Activated CD8-positive, alpha-beta memory T cell treated with anti-CD3 and anti-CD28 coated beads, Interleukin-2, amount 50 U/mL, for 4 hours (primary cell): Measurements from ENCODE around the gene HOXB5.

Source experiments
- DNase-seq: peaks from one replicate; pipeline ENCODE4 v3.0.0-alpha.2; 2020

HOXB5 gene

DNA sequence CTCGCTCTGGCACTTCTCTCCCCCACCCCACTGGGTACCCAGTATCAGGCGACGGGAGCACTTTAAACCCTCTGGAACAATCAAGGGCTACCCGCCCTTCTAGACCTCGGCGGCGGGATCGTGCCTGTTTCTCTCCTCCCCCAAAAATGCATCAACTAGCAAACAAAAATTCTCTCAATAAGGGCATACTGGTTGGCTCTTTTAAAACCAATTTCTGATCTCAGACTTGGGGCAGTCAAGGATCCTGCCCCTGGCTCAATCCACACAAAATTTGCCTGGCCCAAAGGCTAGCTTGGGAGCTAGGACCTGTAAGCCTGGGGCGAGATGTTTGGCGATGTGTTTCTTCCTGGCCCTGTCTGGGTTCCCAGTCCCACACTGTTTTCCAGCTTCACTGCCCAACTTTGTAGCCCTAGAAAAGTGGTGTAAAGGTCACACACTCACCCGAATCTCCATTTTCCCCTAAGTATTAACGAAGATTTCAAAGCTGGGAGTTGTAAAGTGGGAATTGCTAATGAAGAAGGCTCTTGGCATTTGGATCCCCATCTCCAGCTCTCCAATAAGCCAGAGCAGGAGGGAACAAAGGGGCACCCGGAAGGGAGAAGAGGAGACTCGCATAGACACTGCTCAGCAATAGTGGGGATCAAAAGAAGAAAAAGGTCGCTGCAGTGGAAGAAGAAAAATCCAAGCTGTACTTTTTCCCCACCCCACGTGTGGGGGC lies 34.3 kb downstream of the HOXB5 start:
- DNase-seq, result no peak

DNA sequence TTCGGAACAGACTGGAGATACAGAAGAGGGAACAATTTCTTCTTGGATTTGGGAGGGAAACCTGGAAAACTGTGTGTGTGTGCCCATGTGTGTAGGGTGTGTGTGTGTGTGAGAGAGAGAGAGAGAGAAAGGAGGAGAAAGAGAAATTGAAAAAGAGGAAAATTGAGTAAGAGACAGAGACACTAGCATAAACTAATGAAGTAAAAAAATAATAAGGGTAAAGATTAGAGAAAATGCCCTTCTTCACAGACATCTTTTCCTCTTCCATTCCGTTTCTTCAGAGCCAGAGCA lies 34.8 kb downstream of the HOXB5 start:
- DNase-seq, result no peak

DNA sequence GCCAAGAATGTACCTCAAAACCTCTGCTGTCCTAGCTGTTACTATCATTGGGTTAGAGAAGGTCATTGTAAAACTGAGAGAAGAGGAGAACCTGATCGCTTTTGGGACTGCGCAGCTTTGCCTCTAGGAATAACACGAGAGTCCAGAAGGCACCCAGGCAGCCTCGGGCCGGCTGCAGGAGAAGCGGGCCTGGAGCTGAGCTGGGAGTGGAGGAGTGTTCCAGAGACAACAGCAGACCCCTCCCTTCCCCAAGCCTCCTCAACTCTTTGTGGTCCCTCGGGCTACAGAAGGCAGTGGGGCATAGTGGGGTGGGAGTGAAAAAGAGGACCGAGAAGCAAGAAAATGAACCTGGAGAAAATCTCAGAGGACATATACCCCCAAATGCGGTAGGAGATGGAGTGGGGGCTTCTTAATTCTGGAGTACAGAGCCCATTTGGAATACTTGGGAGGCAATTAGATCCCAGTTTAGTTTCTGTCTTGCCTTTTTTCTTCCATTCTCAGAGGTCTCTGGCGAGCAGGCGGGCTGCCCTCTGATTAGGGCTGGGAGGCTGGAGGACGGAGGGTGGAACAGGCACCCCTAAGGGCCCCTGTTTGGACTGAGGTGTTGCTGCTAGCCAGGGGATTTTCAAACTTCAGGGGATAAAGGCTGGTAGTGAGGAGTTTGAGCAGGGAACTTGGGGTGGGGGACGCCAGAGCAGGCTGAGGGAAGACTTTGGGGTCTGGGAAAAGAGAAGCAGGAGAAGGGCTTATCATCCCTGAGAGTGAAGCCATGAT lies 35.3 kb downstream of the HOXB5 start:
- no peak for DNase-seq

DNA sequence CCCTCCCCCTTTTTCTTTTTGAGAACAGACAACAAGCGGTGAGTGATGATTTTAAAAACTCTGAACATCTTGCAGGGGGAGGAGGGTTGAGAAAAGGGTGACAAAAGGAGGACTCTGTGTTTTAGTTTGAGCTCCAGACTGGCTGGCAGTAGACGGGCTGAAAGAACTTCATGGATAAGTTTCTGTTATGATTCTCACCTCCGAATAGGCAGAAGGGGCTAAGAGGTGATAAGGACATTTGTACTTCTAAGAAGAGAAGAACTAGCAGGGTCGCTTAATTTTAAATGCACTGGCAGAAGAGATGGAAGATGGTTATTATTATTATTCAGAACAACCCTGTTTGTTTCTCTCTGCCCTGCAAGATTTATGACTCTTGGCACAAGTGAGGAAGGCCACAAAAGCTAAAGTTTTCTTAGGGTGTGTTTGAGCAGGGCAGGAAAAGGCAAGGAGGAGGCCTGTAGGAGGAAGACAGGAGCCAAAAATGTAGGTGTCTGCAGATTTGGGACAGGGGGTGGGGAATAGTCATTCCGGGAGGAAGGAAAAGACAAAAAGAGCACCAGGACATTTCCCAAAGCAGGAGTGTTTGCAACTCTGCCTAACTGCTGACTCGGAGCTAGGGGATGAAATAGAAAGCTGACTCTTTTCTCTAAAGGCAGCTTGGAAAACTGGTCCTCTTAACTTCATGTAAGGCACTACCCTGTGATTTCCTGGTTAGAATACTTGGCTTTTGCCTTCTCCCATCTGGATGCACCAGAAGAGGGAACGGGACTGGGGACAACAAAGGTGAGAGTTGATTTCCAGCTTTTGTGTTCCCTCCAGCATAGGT lies 36.8 kb downstream of the HOXB5 start:
- DNase-seq, result no peak

DNA sequence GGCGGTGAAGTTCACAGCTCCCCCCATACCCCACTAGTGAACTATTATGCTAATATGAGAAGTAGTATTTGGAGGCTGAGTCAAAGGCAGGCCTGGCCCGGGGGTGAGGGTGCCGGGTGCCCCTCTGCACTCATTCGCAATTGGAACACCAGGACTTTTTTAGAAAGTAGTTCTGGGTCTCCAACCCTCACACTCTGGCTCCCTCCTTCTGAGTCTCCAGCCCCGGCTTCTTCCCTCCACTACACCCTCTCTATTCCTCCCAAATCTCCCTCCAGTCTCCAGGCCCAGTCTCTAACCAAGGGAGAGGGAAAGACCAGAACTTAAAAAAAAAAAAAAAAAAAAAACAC lies 37.4 kb downstream of the HOXB5 start:
- no peak for DNase-seq

DNA sequence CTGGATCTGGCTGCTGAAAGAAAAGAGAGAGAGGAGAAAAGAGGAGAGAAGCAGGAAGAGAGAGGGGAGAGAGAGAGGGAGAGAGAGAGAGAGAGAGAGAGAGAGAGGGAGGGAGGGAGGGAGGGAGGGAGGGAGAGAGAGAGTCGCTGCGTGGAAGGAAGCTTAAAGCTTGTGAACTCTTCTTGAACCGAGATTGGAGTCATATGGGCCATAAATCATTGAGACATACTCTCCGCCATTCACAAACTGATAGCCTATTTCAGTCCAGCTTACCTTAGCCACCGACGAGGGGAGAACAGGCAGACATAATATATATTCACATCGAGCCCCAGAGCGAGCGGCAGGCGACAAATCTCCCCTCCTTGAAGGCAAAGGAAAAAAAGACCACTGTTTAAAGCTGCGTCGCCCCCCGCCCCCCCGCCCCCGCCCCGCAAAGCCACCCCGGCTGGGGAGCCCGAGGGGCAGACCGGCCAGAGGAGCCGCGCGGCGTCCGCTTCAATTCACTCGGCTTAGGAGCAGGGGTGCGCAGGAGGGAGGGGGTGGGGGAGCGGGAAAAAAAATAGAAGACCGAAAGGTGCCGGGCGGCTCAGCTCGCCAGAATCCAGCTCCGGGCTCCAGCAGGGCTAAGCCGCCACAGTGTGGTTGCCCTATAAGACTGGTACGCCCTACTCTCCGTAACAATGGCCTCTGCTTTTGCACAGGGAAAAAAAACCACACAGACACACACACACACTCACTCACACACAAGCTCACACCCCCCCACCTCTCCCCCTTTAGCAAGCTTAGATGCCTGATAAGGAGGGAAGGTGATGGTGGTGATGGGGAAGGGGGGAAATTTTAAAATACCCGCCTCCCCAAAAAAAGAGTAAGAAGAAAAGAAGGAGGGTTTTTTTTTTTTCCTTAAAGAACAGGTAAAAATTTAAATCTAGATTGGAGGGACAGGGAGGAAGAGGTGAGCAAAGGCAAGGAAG lies 38.0 kb downstream of the HOXB5 start:
- DNase-seq, result no peak

DNA sequence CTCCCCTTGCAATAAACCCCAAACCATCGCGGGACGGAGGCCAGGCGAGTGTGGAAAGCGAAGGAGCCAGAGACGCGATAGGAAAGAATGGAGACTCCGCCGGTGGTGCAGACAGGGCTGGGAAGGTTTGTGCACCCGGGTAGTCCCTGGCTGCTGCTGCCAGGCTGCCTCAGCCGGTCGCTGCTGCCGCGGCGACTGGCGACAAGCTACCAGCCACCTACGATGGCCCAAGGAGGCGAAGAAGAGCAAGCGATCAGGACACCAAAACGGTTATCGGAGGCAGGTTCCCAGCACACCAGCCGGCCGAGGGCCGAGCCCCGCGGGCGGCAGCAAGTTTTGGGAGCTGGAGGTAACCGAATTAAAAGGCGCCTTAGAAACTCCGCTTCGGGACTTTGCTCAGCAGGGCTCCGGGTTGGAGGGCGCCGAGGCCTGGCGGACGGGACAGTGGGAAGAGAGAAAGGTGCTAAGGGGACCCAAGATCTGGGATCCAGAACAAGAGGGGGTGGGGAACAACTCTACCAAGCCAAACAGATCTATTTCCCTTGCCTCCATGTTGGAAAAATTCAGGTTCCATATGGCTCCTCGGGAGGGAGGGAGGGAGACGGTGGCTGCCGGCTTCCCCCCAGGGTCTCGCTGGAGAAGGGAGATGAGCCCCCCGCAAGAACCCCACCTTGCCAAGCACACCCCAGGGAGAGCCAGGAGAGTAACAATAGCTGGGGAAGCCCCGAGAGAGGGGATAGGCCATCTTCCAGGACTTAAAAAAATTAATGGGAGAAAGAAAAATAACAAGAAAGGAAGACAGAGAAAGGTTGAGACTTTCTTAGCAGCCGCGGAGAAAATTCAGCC lies 38.9 kb downstream of the HOXB5 start:
- no peak for DNase-seq

DNA sequence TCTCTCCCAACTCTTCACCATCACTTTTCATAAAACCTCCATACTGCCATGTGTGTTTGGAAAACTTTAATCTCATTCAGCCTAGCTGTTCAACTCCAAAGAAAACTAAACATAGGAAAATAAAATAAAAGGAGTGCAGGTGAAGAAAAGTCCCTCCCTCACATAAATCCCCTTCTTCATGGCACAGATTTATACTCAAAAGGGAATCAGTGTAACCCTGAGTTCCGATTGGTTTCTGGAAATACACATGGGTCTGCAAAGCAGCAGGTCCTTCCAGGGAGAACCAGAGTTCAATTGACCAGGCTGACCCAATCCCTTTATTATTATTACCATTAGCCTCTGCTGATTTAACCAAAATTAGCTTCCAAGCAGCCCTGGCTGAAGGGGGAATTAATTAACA lies 39.8 kb downstream of the HOXB5 start:
- DNase-seq, result no peak

DNA sequence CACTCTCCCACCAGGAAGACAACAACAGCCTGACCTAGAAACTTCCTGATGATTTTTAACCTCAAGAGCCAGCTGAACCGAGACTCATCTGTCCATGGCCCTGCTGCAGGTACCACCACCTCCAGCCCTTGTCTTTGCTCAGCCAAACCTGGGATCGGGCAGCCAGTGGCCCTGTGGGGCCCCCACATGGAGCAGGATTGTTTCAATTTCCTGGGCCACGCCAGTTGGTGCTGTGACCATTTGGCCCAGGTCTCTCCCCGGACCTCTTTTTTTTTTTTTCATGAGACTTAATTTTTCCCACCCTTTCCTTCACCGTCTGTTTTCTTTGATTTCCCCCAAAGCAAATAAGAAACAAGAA lies 40.4 kb downstream of the HOXB5 start:
- DNase-seq, result no peak

DNA sequence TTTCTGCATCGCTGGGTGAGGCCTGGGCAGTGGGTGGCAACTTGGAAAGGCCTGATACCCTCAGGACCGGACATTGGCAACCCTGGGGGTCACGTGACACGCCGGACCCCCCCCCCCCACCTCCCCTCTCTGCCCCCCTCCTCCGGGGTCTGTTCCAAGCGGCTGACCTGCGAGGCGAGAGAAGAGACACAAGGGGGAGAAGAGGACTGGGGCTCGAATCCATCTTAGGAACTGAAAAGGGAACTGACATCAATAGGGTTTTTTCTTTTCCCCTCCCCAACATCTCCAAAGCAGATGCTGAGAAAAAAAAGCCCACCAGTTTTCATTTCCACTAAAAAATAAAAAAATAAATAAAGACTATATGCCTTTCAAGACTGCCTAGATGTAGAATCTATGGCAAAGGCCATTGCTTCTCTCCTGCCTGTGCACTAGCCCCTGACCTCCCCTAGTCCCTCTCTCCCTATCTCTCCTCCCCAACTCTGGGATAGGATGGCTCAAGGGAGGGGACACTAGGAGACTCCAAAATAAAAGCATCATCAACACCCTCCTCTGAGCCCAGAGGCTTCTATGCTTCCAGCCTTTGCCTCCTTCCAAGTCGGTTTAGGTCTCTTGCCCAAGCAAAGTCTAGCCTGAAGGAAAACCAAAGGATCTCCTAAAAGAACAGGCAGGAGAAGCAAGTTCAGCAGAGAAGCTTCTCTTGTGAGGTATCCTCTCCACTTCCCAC lies 41.0 kb downstream of the HOXB5 start:
- DNase-seq, result no peak

DNA sequence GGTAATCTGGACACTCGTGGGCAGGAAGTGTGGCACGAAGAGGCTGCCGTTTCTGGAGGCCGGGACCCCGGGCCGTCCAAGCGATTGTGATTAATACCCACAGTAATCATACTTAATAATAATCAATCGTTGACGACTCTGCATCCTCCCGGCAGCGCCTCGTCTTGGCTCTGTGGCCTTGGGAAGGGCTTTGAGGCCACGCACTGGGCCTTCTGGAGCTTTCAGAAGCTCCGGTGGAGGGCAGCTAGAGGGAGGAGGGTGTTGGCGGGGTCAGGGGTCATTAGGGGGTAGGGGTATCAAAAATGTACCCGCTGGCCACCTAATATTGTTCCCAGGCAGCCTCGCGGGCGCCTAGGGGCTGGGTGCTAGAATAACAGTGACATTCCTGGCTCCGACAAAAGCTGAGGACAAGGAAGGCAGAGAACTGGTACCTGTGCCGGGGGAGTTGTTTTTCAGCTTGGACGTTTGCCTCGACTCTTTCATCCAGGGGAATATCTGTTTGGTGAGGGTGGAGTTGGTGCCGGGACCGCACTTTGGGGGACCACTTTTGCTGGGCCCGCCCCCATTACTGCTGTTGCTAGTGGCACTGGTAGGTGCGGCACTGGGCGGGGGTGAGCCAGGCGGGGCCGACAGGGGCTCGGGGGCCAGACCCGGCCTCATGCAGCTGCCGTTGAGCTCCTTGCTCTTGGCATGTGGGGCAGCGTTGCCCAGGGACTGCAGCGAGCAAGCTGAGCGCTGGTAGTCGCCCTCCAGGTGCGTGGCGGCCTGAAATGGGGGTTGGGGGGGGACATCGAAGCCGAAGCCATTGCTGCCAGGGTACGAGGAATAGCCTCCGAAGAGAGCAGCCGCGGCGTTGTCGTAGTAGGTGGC lies 41.7 kb downstream of the HOXB5 start:
- no peak for DNase-seq

DNA sequence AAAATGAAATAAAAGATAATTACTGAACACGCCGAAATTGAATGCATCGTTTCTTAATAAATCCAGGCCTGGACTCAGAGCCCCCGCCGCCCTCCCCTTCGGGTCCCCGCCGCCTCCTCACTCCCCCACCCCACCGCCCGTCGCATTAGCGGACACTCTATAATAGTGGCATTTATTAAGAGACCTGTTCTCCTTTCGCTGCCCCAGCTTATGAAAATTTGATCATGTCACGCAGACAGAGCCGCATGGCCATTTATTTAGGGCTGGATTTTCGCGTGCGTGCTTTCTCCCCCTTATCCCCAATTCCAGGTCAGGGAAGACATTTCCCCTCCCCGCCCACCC lies 42.4 kb downstream of the HOXB5 start:
- no peak for DNase-seq

DNA sequence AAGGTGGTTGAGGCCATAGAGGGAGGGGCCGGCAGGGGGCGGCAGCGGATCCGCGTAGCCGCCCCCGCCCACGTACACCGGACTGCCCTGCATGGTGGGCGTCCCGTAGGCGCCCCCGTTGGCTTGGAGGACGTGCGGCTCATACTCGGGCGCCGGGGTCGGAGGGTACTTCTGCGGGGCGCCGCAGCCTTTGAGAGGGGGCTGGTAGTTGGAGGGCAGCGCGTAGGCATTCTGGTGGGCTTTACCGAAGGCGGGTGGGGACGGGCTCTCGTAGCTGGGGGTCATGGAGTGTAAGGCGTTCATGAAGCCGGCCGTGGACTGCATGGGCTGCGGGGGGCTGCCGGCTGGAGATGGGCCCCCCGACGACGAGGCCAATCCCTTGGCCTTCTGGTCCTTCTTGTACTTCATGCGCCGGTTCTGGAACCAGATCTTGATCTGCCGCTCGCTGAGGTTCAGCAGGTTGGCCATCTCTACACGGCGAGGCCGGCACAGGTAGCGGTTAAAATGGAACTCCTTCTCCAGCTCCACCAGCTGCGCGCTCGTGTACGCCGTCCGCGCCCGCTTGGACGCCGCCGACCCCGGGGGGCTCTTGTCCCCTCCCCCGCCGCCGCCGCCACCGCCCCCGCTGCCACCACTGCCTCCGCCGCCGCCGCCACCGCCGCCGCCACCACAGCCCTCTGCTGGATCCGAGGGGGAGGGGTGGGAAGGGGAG lies 42.9 kb downstream of the HOXB5 start:
- DNase-seq, result no peak

DNA sequence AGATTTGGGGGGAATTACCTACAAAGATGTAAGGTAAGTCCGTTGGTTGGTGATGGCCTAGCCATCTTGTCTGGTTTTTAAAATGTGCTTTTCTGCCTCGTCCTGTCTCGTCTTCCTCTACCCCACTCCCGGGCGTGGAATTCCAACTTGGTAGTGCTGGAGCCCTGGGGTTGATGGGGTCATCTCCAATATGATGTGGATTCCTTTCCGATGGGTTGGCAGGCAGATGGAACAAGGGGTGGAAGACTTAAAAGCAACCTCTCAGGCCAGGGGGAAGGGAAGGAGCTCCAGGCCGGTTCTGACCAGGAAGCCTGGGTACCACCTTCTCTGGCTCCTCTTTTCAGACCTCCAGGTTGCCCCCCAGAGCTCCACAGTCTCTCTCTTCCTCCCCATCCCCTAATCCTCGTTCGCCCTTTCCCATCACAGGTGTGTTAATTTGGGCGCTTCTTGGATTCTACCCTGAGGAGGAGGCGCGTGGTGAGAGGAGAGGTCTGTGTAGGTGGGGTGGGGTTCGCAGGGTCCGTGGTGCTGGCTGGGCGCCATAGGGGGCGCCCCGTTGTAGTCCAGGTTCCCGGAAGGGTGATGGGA lies 43.6 kb downstream of the HOXB5 start:
- DNase-seq, result no peak

DNA sequence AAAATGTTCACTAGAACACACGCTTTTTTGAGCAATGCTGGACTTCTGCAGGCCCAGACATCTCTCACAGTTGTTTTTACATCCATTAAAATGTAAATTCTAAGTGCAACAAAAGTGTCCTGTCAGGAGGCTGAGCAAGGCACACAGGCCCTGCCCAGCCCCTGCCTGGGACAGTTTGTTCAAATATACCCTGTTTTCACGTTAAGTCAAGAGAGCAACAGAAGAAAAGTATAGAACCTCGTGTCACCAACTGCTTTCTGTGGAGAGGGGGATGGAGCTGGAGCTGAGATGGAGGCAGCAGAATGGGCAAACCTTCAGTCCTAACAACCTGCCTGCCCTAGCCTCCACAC lies 44.3 kb downstream of the HOXB5 start:
- DNase-seq, result no peak

DNA sequence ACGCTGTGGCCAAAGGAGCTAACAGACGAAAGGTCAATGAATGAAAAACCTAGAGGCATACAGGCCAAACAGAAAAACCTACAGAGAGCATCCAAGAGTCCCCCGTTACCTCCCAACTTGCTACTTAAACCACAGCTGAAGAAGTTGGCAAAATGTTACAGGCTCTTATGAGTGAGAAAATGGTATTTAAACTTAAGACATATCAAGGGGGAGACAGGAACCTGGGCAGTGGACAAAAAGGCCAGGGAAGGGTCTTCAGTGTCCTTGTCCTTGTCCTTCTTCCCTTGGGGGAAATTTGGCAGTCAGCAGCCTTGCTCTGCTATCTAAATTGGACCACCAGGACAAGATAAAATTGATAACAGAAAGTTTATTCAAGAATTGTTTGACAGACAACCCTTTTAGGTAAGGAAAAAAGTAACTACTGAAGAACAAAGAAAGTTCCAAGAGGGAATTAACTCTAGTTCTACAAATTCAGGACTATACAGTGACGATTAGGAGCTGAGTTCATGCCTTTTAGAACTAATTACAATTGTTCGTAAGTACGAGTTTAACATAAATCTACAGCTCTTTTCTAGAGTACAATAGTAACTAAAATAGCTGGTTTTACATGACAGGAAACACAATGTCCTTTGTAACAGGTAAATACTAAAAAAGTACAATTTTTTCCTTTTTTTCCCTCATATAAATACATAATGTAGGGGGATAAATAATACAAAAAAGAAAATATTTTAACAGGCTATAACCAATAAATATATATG lies 44.9 kb downstream of the HOXB5 start:
- no peak for DNase-seq

DNA sequence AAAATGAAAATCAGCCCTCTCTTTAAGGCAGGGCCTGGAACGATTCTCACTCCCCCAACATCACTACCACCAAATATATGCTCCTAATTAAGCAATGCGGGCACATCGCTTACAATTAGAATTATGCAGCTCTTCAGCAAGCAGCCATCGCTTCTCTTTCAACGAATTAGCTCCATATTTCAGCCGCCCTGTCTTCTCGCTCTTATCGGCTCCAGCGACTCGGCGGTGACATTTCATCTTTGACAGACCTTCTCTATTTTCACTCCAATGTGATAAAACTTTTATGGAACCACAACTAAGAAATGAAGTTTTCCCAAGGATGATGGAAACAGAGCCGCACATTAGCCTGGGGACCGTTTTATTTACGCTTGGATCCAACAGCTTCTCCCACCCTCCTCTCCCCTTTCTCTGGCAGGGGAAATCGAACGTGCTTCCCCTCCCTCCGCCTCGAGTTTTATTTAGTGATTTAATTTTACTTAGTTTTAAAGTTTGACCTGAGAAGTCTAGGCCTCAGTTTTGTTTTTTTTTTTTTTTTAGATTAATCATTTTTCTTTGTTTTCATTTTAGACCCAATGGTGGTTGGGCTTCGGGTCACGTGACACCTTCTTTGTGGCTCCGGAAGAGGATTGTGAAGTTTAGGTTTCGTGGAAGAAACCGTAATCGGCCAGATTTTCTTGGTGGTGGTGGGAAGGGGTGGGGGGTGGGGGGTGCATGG lies 45.6 kb downstream of the HOXB5 start:
- DNase-seq, result no peak
